ENCODE measurements around the gene FAF1. TPM values are rescaled to one million over a fixed set of nuclear protein-coding genes. Genes with fewer than 3 reads are reported as not detected.

The FAF1 gene
- total and polyA plus RNA-seq, 2 donors (not counting 1 experiment from before 2014, with no cell fraction given) = 39.6 to 40.0 TPM

GRCh38 chr1:50693829-50694228, 266.2 kb downstream of the FAF1 start:
- no peak overlapping the region for H2AFZ ChIP-seq (ENCODE audit: low read length)
- no peaks in the 10 kb centered on the region for H3K27me3 ChIP-seq (ENCODE audit: control insufficient read depth, insufficient read depth, low read length)
- H3K79me2 ChIP-seq (ENCODE audit: control insufficient read depth, insufficient read depth, low read length) = no peaks in the 10 kb centered on the region
- no peak for TF ChIP-seq CTCF (conservative IDR thresholded peaks at IDR 0.05 in 1 of 2, IDR thresholded peaks at IDR 0.05 in 1 of 2; ENCODE audit: low read depth in 1 of 2, low read length in 2 of 2)
- no peak for TF ChIP-seq EZH2 (IDR thresholded peaks at IDR 0.05; ENCODE audit: low read length, missing control alignments)
- no peak overlapping the region for H3K27ac ChIP-seq (ENCODE audit: insufficient read depth, low read length)
- H4K20me1 ChIP-seq (ENCODE audit: control insufficient read depth, extremely low read depth, insufficient read depth, low read length) = no peaks in the 10 kb centered on the region
- H3K9me3 ChIP-seq (ENCODE audit: control insufficient read depth, insufficient read depth, low read depth, low read length) = no peaks in the 10 kb centered on the region
- no peak overlapping the region for H3K4me3 ChIP-seq (replicated peaks in 1 of 4; ENCODE audit: control extremely low read depth in 1 of 4, insufficient read depth in 1 of 4, low read depth in 3 of 4, low read length in 4 of 4)
- DNase-seq (ENCODE audit: low read depth in 2 of 2) = no peak
- H3K9ac ChIP-seq (ENCODE audit: insufficient read depth, low read length) = no peak overlapping the region
- H3K36me3 ChIP-seq (ENCODE audit: control insufficient read depth, insufficient read depth, low read length) = no peaks in the 10 kb centered on the region
- no peaks in the 10 kb centered on the region for H3K4me1 ChIP-seq (ENCODE audit: control insufficient read depth, extremely low read depth, insufficient read depth, low read length)
- H3K4me2 ChIP-seq (ENCODE audit: extremely low read depth, insufficient read depth, low read length) = no peak overlapping the region

GRCh38 chr1:50684185-50684584, 275.9 kb downstream of the FAF1 start:
- no peak for DNase-seq (ENCODE audit: low read depth in 2 of 2)
- Histone ChIP-seq H2AFZ (ENCODE audit: low read length) (no peak overlapping the region), H3K4me2 (ENCODE audit: extremely low read depth, insufficient read depth, low read length) (no peak overlapping the region), H3K27ac (ENCODE audit: insufficient read depth, low read length) (no peak overlapping the region), H3K36me3 (ENCODE audit: control insufficient read depth, insufficient read depth, low read length) (no peaks in the 10 kb centered on the region), H3K27me3 (ENCODE audit: control insufficient read depth, insufficient read depth, low read length) (no peaks in the 10 kb centered on the region), H3K4me1 (ENCODE audit: control insufficient read depth, extremely low read depth, insufficient read depth, low read length) (no peaks in the 10 kb centered on the region), H4K20me1 (ENCODE audit: control insufficient read depth, extremely low read depth, insufficient read depth, low read length) (no peaks in the 10 kb centered on the region), H3K9me3 (ENCODE audit: control insufficient read depth, insufficient read depth, low read depth, low read length) (no peaks in the 10 kb centered on the region), H3K4me3 (replicated peaks in 1 of 4; ENCODE audit: control extremely low read depth in 1 of 4, insufficient read depth in 1 of 4, low read depth in 3 of 4, low read length in 4 of 4) (no peak overlapping the region), H3K79me2 (ENCODE audit: control insufficient read depth, insufficient read depth, low read length) (no peaks in the 10 kb centered on the region), H3K9ac (ENCODE audit: insufficient read depth, low read length) (no peak overlapping the region)
- no peak for TF ChIP-seq EZH2 (IDR thresholded peaks at IDR 0.05; ENCODE audit: low read length, missing control alignments)
- peak in 1 of 2 donors; percentile 20 for TF ChIP-seq CTCF (conservative IDR thresholded peaks at IDR 0.05 in 1 of 2, IDR thresholded peaks at IDR 0.05 in 1 of 2; ENCODE audit: low read depth in 1 of 2, low read length in 2 of 2)

DNA sequence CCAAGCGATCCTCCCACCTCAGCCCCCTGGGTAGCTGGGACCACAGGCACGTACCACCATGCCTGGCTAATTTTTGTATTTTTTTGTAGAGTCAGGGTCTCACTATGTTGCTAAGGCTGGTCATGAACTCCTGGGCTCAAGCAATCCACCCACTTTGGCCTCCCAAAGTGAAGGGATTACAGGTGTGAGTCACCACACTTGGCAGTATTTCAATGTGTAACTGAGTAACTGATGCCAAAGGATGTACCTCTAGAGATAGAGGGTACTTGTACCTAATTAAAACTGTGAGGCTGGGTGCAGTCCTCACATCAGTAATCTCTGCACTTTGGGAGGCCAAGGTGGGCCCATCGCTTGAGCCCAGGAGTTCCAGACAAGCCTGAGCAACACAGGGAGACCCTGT, 278.1 kb downstream of the FAF1 start:
- no peaks in the 10 kb centered on the region for H4K20me1 ChIP-seq (ENCODE audit: control insufficient read depth, extremely low read depth, insufficient read depth, low read length)
- no peaks in the 10 kb centered on the region for H3K4me1 ChIP-seq (ENCODE audit: control insufficient read depth, extremely low read depth, insufficient read depth, low read length)
- H3K27me3 ChIP-seq (ENCODE audit: control insufficient read depth, insufficient read depth, low read length) = no peaks in the 10 kb centered on the region
- H2AFZ ChIP-seq (ENCODE audit: low read length) = no peak overlapping the region
- H3K79me2 ChIP-seq (ENCODE audit: control insufficient read depth, insufficient read depth, low read length) = no peaks in the 10 kb centered on the region
- H3K4me2 ChIP-seq (ENCODE audit: extremely low read depth, insufficient read depth, low read length) = no peak overlapping the region
- no peak overlapping the region for H3K9ac ChIP-seq (ENCODE audit: insufficient read depth, low read length)
- no peaks in the 10 kb centered on the region for H3K9me3 ChIP-seq (ENCODE audit: control insufficient read depth, insufficient read depth, low read depth, low read length)
- DNase-seq (ENCODE audit: low read depth in 2 of 2) = no peak
- no peak overlapping the region for H3K27ac ChIP-seq (ENCODE audit: insufficient read depth, low read length)
- H3K4me3 ChIP-seq (replicated peaks in 1 of 4; ENCODE audit: control extremely low read depth in 1 of 4, insufficient read depth in 1 of 4, low read depth in 3 of 4, low read length in 4 of 4) = no peak overlapping the region
- H3K36me3 ChIP-seq (ENCODE audit: control insufficient read depth, insufficient read depth, low read length) = no peaks in the 10 kb centered on the region
- TF ChIP-seq CTCF (conservative IDR thresholded peaks at IDR 0.05 in 1 of 2, IDR thresholded peaks at IDR 0.05 in 1 of 2; ENCODE audit: low read depth in 1 of 2, low read length in 2 of 2) (no peak), EZH2 (IDR thresholded peaks at IDR 0.05; ENCODE audit: low read length, missing control alignments) (no peak)
